H1 (cell line): ENCODE results near the gene GALNT11. TPM values are rescaled to one million over a fixed set of nuclear protein-coding genes. Genes with fewer than 3 reads are reported as not detected.

Experiments
- CTCF ChIA-PET: fragments of 300-600 bp; sonication (Branson Sonifier 250); formaldehyde crosslinking; loops from one replicate; lab custom pipeline; 2021; ENCODE audit not compliant: partially characterized antibody; lab: Charles Lee
- POLR2A ChIA-PET: fragments of 300-600 bp; sonication (Branson Sonifier 250); formaldehyde crosslinking; loops from one replicate; lab custom pipeline; 2021; ENCODE audit warnings: inconsistent platforms; ENCODE audit not compliant: partially characterized antibody; lab: Charles Lee
- DNase-seq, 2 experiments: peaks; one replicate each; pipeline versions ENCODE4 v3.0.0 to v3.0.0-alpha.2; 2010 to 2022; ENCODE audit warnings: low spot score in 2 of 2, low read depth in 1 of 2, mixed read lengths in 1 of 2
- FAIRE-seq: peaks from 2 replicates; lab custom pipeline; 2011; peaks lifted over from hg19 to GRCh38; lab: Jason Lieb, UNC
- H2AFZ ChIP-seq: 2 replicates; pipeline ENCODE4 v1.8.1; 2012; ENCODE audit warnings: low read length, inconsistent platforms
- H2AK5ac ChIP-seq: 2 replicates; pipeline ENCODE4 v1.6.1; 2013; ENCODE audit warnings: low read depth, low read length
- H2BK120ac ChIP-seq: replicated peaks from 2 replicates; pipeline ENCODE3; 2013; ENCODE audit warnings: low read depth, low read length, inconsistent platforms
- H2BK12ac ChIP-seq: 2 replicates; pipeline ENCODE4 v1.6.1; 2013; ENCODE audit warnings: low read depth, low read length
- H2BK15ac ChIP-seq: 2 replicates; pipeline ENCODE4 v1.6.1; 2013; ENCODE audit warnings: low read length
- H2BK20ac ChIP-seq: 2 replicates; pipeline ENCODE4 v1.6.1; 2013; ENCODE audit warnings: low read length
- H2BK5ac ChIP-seq: 2 replicates; pipeline ENCODE4 v1.6.1; 2013; ENCODE audit warnings: low read depth, low read length
- H3K14ac ChIP-seq: 2 replicates; pipeline ENCODE4 v1.6.1; 2013; ENCODE audit warnings: inconsistent platforms; ENCODE audit not compliant: insufficient read length
- H3K18ac ChIP-seq: 2 replicates; pipeline ENCODE4 v1.6.1; 2013; ENCODE audit warnings: low read length; ENCODE audit errors: extremely low read depth
- H3K23ac ChIP-seq: 2 replicates; pipeline ENCODE4 v1.6.1; 2013; ENCODE audit warnings: inconsistent platforms; ENCODE audit not compliant: insufficient read length
- H3K23me2 ChIP-seq: 2 replicates; pipeline ENCODE4 v1.6.1; 2013; ENCODE audit warnings: low read depth, low read length
- H3K27ac ChIP-seq: 2 replicates; pipeline ENCODE4 v1.6.1; 2011; ENCODE audit warnings: low read depth, low read length, inconsistent platforms
- H3K27me3 ChIP-seq, 4 experiments: replicated peaks in 1 of 4; 1 replicate in 1 of 4; 2 replicates in 3 of 4; pipeline versions ENCODE4 v1.6.1 to v1.8.1; 2011 to 2013; ENCODE audit warnings: low read length in 3 of 4, mild to moderate bottlenecking in 3 of 4, inconsistent platforms in 2 of 4, mixed read lengths in 2 of 4, moderate library complexity in 1 of 4; ENCODE audit not compliant: control insufficient read depth in 3 of 4, insufficient read depth in 3 of 4; ENCODE audit errors: extremely low read depth in 1 of 4
- H3K36me3 ChIP-seq, 4 experiments: 2 replicates each; pipeline versions ENCODE4 v1.6.1 to v1.8.1; 2011 to 2013; ENCODE audit warnings: mild to moderate bottlenecking in 4 of 4, low read length in 3 of 4, moderate library complexity in 2 of 4, control low read depth in 1 of 4, inconsistent platforms in 1 of 4; ENCODE audit not compliant: insufficient read depth in 4 of 4, control insufficient read depth in 2 of 4
- H3K4ac ChIP-seq: replicated peaks from 2 replicates; pipeline ENCODE3; 2013; ENCODE audit warnings: low read length, low read depth, mixed read lengths, inconsistent platforms; ENCODE audit not compliant: insufficient read length
- H3K4me1 ChIP-seq, 4 experiments: replicated peaks in 1 of 4; 1 replicate in 1 of 4; 2 replicates in 3 of 4; pipeline versions ENCODE4 v1.6.1 to v1.8.1; 2011 to 2013; ENCODE audit warnings: low read length in 3 of 4, inconsistent platforms in 2 of 4, mixed read lengths in 1 of 4; ENCODE audit not compliant: insufficient read depth in 4 of 4, control insufficient read depth in 3 of 4
- H3K4me2 ChIP-seq, 2 experiments: 2 replicates each; pipeline versions ENCODE4 v1.6.1 to v1.8.1; 2011 to 2013; ENCODE audit warnings: low read depth in 2 of 2, low read length in 2 of 2, control low read depth in 1 of 2, inconsistent platforms in 1 of 2, mild to moderate bottlenecking in 1 of 2; ENCODE audit not compliant: insufficient read depth in 1 of 2
- H3K4me3 ChIP-seq, 4 experiments: fragments of 200-600, 300-600 bp in 1 of 4; sonication (generic), shearing (Covaris generic), sonication (Bioruptor Twin) in 1 of 4; 2 replicates each; pipeline versions ENCODE4 v1.5.1 to v1.8.1; 2011 to 2016; ENCODE audit warnings: low read length in 4 of 4, low read depth in 3 of 4, control low read depth in 2 of 4, inconsistent platforms in 2 of 4, mild to moderate bottlenecking in 2 of 4, mixed read lengths in 1 of 4, moderate library complexity in 1 of 4; ENCODE audit not compliant: insufficient read depth in 2 of 4; ENCODE audit errors: extremely low read depth in 1 of 4
- H3K56ac ChIP-seq: replicated peaks from 2 replicates; pipeline ENCODE3; 2013; ENCODE audit warnings: low read depth, mild to moderate bottlenecking, mixed read lengths, low read length, inconsistent platforms; ENCODE audit not compliant: insufficient read length
- H3K79me1 ChIP-seq: 2 replicates; pipeline ENCODE4 v1.6.1; 2013; ENCODE audit warnings: low read depth, low read length, control low read depth
- H3K79me2 ChIP-seq, 2 experiments: 2 replicates each; pipeline versions ENCODE4 v1.6.1 to v1.8.1; 2012 to 2013; ENCODE audit warnings: low read length in 2 of 2, mild to moderate bottlenecking in 2 of 2, inconsistent platforms in 1 of 2; ENCODE audit not compliant: insufficient read depth in 2 of 2, control insufficient read depth in 1 of 2
- H3K9ac ChIP-seq, 4 experiments: replicated peaks in 1 of 4; 1 replicate in 1 of 4; 2 replicates in 3 of 4; pipeline versions ENCODE4 v1.6.1 to v1.8.1; 2011 to 2013; ENCODE audit warnings: low read depth in 3 of 4, low read length in 3 of 4, control low read depth in 2 of 4, mild to moderate bottlenecking in 2 of 4, moderate library complexity in 2 of 4, inconsistent platforms in 1 of 4; ENCODE audit errors: extremely low read depth in 1 of 4
- H3K9me3 ChIP-seq, 2 experiments: 2 replicates each; pipeline versions ENCODE4 v1.6.1 to v1.8.1; 2012 to 2013; ENCODE audit warnings: mild to moderate bottlenecking in 2 of 2, moderate library complexity in 2 of 2, control low read depth in 1 of 2, inconsistent platforms in 1 of 2, low read depth in 1 of 2, low read length in 1 of 2, mixed read lengths in 1 of 2; ENCODE audit not compliant: insufficient read depth in 2 of 2
- H4K20me1 ChIP-seq, 2 experiments: replicated peaks in 1 of 2; 2 replicates each; pipeline versions ENCODE3 to v1.8.1; 2011 to 2013; ENCODE audit warnings: inconsistent platforms in 2 of 2, low read length in 2 of 2, mild to moderate bottlenecking in 1 of 2; ENCODE audit not compliant: insufficient read depth in 2 of 2, control insufficient read depth in 1 of 2
- H4K5ac ChIP-seq: 2 replicates; pipeline ENCODE4 v1.6.1; 2013; ENCODE audit warnings: low read length, low read depth, mixed read lengths, inconsistent platforms; ENCODE audit not compliant: insufficient read length
- H4K8ac ChIP-seq: 2 replicates; pipeline ENCODE4 v1.8.0; 2013; ENCODE audit warnings: mild to moderate bottlenecking, moderate library complexity, low read length, inconsistent platforms; ENCODE audit not compliant: insufficient read depth; ENCODE audit errors: extremely low read depth
- H4K91ac ChIP-seq: replicated peaks from 2 replicates; pipeline ENCODE3; 2013; ENCODE audit warnings: low read length, mixed read lengths, inconsistent platforms; ENCODE audit not compliant: insufficient read length
- CEBPB ChIP-seq: IDR thresholded peaks from 2 replicates; pipeline ENCODE4 v1.6.1; 2012; ENCODE audit warnings: low read depth, low read length
- CTBP2 ChIP-seq: IDR thresholded peaks from 2 replicates; pipeline ENCODE4 v1.7.0; 2011; ENCODE audit warnings: borderline replicate concordance, mild to moderate bottlenecking, moderate library complexity, mixed read lengths, low read length; ENCODE audit not compliant: insufficient read depth, insufficient read length
- EZH2 ChIP-seq: fragments of 200-600 bp; sonication (generic); IDR thresholded peaks from 2 replicates; pipeline ENCODE4 v1.7.1; 2012; ENCODE audit warnings: low read depth, mild to moderate bottlenecking, moderate library complexity, low read length, inconsistent platforms; ENCODE audit not compliant: severe bottlenecking
- GABPA ChIP-seq: IDR thresholded peaks from 2 replicates; pipeline ENCODE4 v1.6.1; 2011; ENCODE audit warnings: mild to moderate bottlenecking, low read length, moderate library complexity, borderline replicate concordance; ENCODE audit not compliant: insufficient read depth
- GTF2F1 ChIP-seq: IDR thresholded peaks from 2 replicates; pipeline ENCODE4 v1.6.1; 2012; ENCODE audit warnings: low read depth, low read length, improper control_type of control experiment, borderline replicate concordance
- POU5F1 ChIP-seq: IDR thresholded peaks from 2 replicates; pipeline ENCODE4 v1.6.1; 2011; ENCODE audit warnings: low read depth, mild to moderate bottlenecking, low read length, moderate library complexity
- TAF1 ChIP-seq: IDR thresholded peaks from 2 replicates; pipeline ENCODE4 v1.6.1; 2011; ENCODE audit warnings: mild to moderate bottlenecking, low read depth, low read length
- WGBS, 2 experiments: shearing (Covaris generic) in 1 of 2; methylation state at CpG; one replicate each; pipeline versions ENCODE4 v1.1.6 to v1.1.7; 2013 to 2015; ENCODE audit warnings: low lambda C conversion rate in 2 of 2, mixed read lengths in 2 of 2, inconsistent platforms in 1 of 2, low coverage in 1 of 2, missing lambda C conversion rate in 1 of 2; ENCODE audit not compliant: insufficient replicate concordance in 2 of 2, insufficient coverage in 1 of 2, insufficient read length in 1 of 2; ENCODE audit errors: extremely low coverage in 1 of 2, missing lambda C conversion rate in 1 of 2; 5-methylcytosine and 5-hydroxymethylcytosine counted together
- polyA plus RNA-seq, 7 experiments: library from polyadenylated mRNA; depleted of rRNA in 3 of 7; stranded (reverse) in 5 of 7; unstranded in 2 of 7; fragments of >200 nt in 5 of 7; fragments of 200-250 nt in 2 of 7; gene quantifications; 1 replicate in 5 of 7; 2 replicates in 1 of 7; 4 replicates in 1 of 7; pipeline versions ENCODE4 v1.2.1 to v1.2.3, GENCODE V29; 2011 to 2013; ENCODE audit warnings: missing spikeins in 2 of 7, mixed read lengths in 2 of 7
- total RNA-seq: library from RNA; stranded (reverse); fragmentation: NEBNext Ultra II Directional; extraction: Animal tissue kit (Norgen Biotek cat#: 25700); gene quantifications from 2 replicates; pipeline ENCODE4 v1.2.1, GENCODE V29; 2021
- TF ChIP-seq, protein P1 (sequence below): IDR thresholded peaks from 2 replicates; pipeline ENCODE4 v1.6.1; 2011; ENCODE audit warnings: low read length, improper control_type of control experiment

GALNT11 gene
- total and polyA plus RNA-seq, 2 of the 8 experiments (the other 6 are each of a cell fraction or from before 2014, with no cell fraction given) = 20.5 to 23.2 TPM

- H3K9me3 ChIP-seq = no peaks in the 10 kb centered on the region
- no peak overlapping the region for H3K4ac ChIP-seq
- no peak overlapping the region for H2BK20ac ChIP-seq
- no peak overlapping the region for H2BK5ac ChIP-seq
- H2BK12ac ChIP-seq = no peak overlapping the region
- no peak overlapping the region for H2AK5ac ChIP-seq
- H3K23me2 ChIP-seq = no peaks in the 10 kb centered on the region
- H4K5ac ChIP-seq = no peak overlapping the region
- no peak overlapping the region for H2BK120ac ChIP-seq
- no peak for DNase-seq
- no peak overlapping the region for H3K27ac ChIP-seq
- ChIA-PET CTCF (no interaction called here), POLR2A (no interaction called here)
- H4K20me1 ChIP-seq = no peaks in the 10 kb centered on the region
- WGBS, 2 experiments = 91% methylated on average over 5 of the region's 5 CpGs; no CpG with 5 or more reads in 1 of the 2 experiments
- no peak for FAIRE-seq
- H3K79me2 ChIP-seq = no peaks in the 10 kb centered on the region
- no peak overlapping the region for H4K8ac ChIP-seq
- no peaks in the 10 kb centered on the region for H3K36me3 ChIP-seq
- no peaks in the 10 kb centered on the region for H3K27me3 ChIP-seq
- H3K56ac ChIP-seq = no peak overlapping the region
- no peak overlapping the region for H3K4me2 ChIP-seq
- H3K23ac ChIP-seq = no peak overlapping the region
- no peak overlapping the region for H3K14ac ChIP-seq
- no peak overlapping the region for H2BK15ac ChIP-seq
- H3K18ac ChIP-seq = no peak overlapping the region
- no peaks in the 10 kb centered on the region for H3K79me1 ChIP-seq
- no peak overlapping the region for H3K4me3 ChIP-seq
- no peak overlapping the region for H4K91ac ChIP-seq
- no peak overlapping the region for H2AFZ ChIP-seq
- H3K9ac ChIP-seq = no peak overlapping the region
- H3K4me1 ChIP-seq = peaks cover 0 to 2% (median 0%) of the 10 kb centered on the region in 4 experiments; a peak in 3 of 7 replicates
- TF ChIP-seq TAF1 (no peak), GABPA (no peak), EZH2 (no peak), CTBP2 (no peak), POU5F1 (no peak), GTF2F1 (no peak), CEBPB (no peak)
- TF ChIP-seq, protein P1, sequence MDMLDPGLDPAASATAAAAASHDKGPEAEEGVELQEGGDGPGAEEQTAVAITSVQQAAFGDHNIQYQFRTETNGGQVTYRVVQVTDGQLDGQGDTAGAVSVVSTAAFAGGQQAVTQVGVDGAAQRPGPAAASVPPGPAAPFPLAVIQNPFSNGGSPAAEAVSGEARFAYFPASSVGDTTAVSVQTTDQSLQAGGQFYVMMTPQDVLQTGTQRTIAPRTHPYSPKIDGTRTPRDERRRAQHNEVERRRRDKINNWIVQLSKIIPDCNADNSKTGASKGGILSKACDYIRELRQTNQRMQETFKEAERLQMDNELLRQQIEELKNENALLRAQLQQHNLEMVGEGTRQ = no peak
Observed at GRCh38 chr7:151982806-151983205, 42.7 kb upstream of the GALNT11 start.
